Retinal pigment epithelial cell (primary cell): Measurements from ENCODE around the gene FZD4.

Experiments
- DNase-seq: peaks from one replicate; pipeline ENCODE4 v3.0.0-alpha.2; 2010; ENCODE audit warnings: low read depth
- H3K4me3 ChIP-seq: 2 replicates; pipeline ENCODE4 v1.5.1; 2011; ENCODE audit warnings: mild to moderate bottlenecking, low read length, control low read depth, moderate library complexity
- TF ChIP-seq, protein P1 (sequence below): conservative IDR thresholded peaks from 2 replicates; pipeline ENCODE4 v1.5.1; 2011; ENCODE audit warnings: low read depth, low read length, control low read depth, inconsistent platforms

FZD4 gene

DNA sequence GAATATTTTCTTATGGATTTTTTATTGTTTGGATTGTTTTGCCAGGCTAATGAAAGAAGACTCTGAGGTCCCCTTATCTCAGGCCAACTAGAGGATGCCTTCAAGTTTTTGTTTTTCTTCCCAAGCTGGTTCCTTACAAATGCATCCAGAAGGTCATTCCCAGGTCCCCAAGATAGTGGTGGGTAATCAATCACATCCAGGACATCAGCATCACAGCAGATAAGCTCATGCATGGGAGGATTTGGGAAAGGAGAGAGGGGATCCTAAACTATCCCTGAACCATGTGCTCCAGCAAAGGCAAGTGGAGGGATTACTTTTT is 20.7 kb downstream of the FZD4 start:
- no peak overlapping the region for H3K4me3 ChIP-seq
- no peak for DNase-seq
- TF ChIP-seq, protein P1, sequence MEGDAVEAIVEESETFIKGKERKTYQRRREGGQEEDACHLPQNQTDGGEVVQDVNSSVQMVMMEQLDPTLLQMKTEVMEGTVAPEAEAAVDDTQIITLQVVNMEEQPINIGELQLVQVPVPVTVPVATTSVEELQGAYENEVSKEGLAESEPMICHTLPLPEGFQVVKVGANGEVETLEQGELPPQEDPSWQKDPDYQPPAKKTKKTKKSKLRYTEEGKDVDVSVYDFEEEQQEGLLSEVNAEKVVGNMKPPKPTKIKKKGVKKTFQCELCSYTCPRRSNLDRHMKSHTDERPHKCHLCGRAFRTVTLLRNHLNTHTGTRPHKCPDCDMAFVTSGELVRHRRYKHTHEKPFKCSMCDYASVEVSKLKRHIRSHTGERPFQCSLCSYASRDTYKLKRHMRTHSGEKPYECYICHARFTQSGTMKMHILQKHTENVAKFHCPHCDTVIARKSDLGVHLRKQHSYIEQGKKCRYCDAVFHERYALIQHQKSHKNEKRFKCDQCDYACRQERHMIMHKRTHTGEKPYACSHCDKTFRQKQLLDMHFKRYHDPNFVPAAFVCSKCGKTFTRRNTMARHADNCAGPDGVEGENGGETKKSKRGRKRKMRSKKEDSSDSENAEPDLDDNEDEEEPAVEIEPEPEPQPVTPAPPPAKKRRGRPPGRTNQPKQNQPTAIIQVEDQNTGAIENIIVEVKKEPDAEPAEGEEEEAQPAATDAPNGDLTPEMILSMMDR: no peak

DNA sequence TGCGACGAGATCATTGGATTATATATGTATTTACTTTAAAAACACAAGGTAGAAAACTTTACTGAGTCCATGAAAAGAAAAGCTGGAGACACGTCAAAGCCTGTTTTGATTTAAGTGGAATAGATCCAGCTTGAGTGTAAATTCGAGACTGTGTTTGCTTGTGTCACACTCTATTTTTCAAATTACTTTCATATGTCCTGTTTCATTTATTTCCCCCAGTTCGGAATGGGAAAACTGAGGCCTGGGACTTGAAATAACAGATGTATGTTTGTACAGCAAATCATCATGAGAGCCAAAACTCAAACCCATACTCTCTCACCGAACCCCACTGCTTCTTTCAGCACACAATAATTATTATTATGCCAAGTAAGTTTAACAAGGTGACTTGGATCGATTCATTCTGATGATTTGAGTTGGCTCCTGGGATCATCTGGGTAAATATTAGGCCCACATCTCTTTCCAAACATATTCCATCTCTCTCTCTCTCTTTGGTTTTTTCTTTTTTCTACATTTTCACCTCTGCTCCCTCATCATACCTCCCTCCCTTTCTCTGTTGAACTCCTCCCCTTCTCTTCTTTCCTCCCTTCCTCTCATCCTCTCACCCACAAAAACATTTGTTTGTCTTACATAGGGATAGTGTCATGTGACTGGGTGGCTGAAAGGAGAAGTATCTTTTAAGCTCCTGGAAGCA is 21.2 kb downstream of the FZD4 start:
- DNase-seq: no peak

DNA sequence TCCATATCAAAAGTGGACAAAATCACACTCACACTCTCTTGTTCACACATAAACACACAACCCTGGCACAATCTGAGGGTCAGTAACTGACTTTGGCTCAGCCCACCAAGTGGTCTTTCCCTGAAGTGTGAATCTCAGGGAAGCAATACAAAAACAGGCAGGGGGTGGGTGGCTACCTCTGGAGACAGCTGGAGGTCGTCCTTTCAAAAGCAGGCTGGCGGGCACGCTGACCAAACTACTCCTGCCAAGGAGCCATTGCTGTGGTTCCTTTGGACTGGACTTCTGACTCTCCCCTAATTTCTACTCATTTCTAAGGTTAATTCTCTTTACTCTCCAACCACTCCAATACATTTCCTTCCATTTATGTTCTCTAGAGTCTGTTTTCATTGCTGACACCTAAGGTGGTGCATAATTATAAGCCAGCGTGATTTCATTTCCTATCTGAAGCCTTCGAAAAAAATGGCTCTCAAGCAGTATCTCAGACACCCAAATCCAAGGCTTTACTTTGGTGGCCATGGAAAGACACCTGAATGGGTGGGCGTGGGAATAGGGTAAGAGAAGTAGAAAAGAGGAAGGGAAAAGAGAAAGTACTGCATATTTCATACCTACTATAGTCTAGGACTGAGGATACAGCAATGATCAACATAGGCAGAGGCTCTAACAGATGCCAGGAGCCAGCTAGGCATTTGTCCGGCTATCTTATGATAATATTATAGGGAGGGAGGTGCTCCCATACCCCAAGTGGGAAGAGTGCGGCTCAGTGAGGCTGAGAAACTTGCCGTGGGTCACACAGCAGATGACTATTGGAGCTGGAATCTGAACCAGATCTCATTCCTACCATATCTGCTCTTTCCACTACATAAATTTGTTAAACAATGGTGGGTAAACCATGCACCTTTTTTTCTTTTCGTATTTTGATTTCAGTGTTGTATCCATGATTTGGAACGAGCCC is 22.0 kb downstream of the FZD4 start:
- TF ChIP-seq, protein P1: no peak
- no peak overlapping the region for H3K4me3 ChIP-seq
- DNase-seq: no peak

More for the DNA sequence above, 21.2 kb downstream of the FZD4 start:
- TF ChIP-seq, protein P1: no peak
- H3K4me3 ChIP-seq: no peak overlapping the region

DNA sequence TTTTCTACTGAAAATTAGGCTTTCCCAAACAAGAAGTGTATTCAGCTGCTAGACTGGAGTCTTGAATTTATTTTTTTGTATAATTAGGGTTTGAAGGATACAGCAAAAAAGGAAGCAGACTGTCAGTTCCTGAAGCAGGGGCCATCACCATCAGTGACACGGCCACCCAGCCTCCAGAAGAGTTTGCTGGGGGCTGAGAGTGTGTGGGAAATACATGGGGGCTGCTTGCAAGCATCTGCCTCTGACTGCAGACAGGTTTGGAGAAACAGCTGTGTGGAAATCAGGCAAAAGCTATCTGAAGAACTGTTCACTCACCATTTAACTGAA is 23.0 kb downstream of the FZD4 start:
- TF ChIP-seq, protein P1: no peak
- H3K4me3 ChIP-seq: no peak overlapping the region
- DNase-seq: no peak

DNA sequence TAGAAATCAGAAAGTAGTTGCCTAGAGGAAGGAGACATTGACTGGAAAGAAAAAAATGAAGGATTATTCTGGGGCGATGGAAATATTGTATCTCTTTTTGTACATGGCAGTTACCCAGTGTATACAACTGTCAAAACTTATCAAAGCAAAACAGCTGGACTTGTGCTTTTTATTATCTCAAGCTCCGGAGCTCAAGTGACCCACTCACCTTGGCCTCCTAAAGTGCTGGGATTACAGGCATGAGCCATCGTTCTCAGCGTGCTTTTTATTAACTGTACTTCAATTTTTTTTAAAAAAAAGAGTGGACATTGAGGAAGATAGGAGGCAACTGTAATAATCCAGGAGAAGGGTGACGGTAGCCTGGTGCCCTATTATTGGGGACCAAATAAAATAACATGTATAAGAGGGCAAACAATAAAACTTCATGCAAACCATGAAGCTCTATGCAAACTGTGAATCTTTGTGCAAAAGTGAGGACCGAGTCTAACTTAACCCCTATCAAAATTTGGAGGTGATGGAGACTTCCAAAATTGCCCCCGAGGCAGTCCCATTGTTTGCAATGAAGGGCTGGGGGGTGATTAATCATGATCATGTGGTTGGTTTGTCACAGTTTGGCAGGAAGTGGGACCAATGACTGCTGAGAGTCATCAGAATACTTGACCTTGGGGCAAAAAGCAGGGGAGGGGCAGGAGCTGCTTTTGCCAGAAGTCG is 23.5 kb downstream of the FZD4 start:
- H3K4me3 ChIP-seq: no peak overlapping the region
- TF ChIP-seq, protein P1: no peak
- no peak for DNase-seq

DNA sequence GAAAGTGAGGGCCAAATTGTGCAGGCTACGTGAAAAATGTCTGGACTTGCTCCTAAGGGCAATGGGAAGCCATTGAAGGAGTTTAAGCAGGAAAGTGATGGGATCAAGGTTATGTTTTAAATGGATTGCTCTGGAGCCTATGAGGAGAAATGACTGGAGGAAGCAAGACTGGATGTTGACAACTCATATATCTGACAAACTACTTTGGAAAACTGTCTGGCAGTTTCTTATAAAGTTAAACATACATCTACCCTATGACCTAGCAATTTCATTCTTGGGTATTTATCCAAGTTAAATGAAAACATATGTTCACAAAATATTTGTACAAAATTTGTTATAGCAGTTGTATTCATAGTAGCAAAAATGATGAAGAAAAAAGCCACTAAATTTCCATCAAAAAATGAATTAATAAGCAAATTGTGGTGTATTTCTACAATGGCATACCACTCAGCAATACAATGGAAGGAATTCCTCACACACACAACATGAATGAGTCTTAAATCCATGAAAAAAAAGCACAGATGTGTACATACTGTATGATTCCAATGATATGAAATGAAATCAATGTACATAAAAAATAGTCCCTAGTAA is 24.1 kb downstream of the FZD4 start:
- TF ChIP-seq, protein P1: no peak
- H3K4me3 ChIP-seq: no peak overlapping the region
- no peak for DNase-seq
